ENCODE measurements around the gene OSBPL10.
A peak's percentile ranks its signal among the peaks of the same experiment; 100 is the strongest.

OSBPL10 gene

DNA sequence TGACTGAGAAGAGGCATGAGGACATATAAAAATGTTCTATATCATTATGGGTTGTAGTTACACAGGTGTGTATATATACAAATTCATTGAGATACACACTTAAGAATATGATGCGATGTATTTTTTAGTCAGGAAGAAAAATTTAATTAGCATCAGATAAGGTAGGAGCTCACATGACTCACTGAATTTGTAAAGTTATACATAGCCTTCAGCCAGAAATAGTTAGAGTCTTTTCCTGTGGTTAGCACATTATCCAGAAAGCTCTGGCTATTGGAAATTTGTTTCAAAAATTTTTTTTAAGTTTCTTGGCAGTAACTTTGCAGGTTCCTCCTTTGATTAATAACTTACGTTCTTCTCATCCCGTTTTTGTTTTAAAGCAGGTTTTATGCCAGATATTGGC is 359.7 kb downstream of the OSBPL10 start:
- no peak for TF ChIP-seq ZFP3 (CRISPR knock-in tag; IDR thresholded peaks at IDR 0.05)
- TF ChIP-seq BACH2 (CRISPR knock-in tag; IDR thresholded peaks at IDR 0.05; ENCODE audit: borderline replicate concordance), result no peak
- TF ChIP-seq OSR1 (CRISPR knock-in tag; IDR thresholded peaks at IDR 0.05), result no peak
- TF ChIP-seq ZFP30 (CRISPR knock-in tag; IDR thresholded peaks at IDR 0.05), result no peak
- TF ChIP-seq, protein P1, sequence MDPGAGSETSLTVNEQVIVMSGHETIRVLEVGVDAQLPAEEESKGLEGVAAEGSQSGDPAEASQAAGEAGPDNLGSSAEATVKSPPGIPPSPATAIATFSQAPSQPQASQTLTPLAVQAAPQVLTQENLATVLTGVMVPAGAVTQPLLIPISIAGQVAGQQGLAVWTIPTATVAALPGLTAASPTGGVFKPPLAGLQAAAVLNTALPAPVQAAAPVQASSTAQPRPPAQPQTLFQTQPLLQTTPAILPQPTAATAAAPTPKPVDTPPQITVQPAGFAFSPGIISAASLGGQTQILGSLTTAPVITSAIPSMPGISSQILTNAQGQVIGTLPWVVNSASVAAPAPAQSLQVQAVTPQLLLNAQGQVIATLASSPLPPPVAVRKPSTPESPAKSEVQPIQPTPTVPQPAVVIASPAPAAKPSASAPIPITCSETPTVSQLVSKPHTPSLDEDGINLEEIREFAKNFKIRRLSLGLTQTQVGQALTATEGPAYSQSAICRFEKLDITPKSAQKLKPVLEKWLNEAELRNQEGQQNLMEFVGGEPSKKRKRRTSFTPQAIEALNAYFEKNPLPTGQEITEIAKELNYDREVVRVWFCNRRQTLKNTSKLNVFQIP (CRISPR knock-in tag; IDR thresholded peaks at IDR 0.05; ENCODE audit: borderline replicate concordance, low read depth), result no peak
- 0 out of 3 replicates have a peak, but pooled peaks have one; percentile 35 for ATAC-seq

DNA sequence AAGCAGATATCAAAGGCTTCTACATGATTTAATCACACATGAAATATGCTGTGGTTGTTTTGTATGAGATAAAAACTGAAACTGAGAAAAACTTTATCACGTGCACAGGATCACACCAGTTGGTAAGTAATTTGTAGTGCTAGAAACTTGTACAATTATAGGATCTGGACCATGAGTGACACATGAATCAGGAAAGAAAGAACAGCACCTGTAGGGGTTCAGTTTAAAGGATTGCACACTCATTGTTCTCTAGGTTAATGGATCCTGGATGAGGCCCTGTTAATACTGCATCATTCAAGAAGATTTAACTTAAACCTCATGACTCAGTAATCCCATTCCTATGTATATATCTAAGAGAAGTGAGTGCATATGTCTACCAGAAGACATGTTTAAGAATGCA is 360.4 kb downstream of the OSBPL10 start:
- no peak for ATAC-seq
- TF ChIP-seq ZFP3 (CRISPR knock-in tag; IDR thresholded peaks at IDR 0.05), result no peak
- no peak for TF ChIP-seq ISL1 (CRISPR knock-in tag; IDR thresholded peaks at IDR 0.05)
- TF ChIP-seq ZNF8 (CRISPR knock-in tag; IDR thresholded peaks at IDR 0.05), result no peak
- TF ChIP-seq, protein P2, sequence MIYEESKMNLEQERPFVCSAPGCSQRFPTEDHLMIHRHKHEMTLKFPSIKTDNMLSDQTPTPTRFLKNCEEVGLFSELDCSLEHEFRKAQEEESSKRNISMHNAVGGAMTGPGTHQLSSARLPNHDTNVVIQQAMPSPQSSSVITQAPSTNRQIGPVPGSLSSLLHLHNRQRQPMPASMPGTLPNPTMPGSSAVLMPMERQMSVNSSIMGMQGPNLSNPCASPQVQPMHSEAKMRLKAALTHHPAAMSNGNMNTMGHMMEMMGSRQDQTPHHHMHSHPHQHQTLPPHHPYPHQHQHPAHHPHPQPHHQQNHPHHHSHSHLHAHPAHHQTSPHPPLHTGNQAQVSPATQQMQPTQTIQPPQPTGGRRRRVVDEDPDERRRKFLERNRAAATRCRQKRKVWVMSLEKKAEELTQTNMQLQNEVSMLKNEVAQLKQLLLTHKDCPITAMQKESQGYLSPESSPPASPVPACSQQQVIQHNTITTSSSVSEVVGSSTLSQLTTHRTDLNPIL (CRISPR knock-in tag; IDR thresholded peaks at IDR 0.05; ENCODE audit: low read depth), result no peak
- no peak for TF ChIP-seq OSR1 (CRISPR knock-in tag; IDR thresholded peaks at IDR 0.05)
- TF ChIP-seq TOX (CRISPR knock-in tag; IDR thresholded peaks at IDR 0.05; ENCODE audit: borderline replicate concordance), result no peak
- no peak for TF ChIP-seq CSDC2 (CRISPR knock-in tag; IDR thresholded peaks at IDR 0.05)
- no peak for TF ChIP-seq ZC3H10 (CRISPR knock-in tag; IDR thresholded peaks at IDR 0.05)
- TF ChIP-seq, protein P3, sequence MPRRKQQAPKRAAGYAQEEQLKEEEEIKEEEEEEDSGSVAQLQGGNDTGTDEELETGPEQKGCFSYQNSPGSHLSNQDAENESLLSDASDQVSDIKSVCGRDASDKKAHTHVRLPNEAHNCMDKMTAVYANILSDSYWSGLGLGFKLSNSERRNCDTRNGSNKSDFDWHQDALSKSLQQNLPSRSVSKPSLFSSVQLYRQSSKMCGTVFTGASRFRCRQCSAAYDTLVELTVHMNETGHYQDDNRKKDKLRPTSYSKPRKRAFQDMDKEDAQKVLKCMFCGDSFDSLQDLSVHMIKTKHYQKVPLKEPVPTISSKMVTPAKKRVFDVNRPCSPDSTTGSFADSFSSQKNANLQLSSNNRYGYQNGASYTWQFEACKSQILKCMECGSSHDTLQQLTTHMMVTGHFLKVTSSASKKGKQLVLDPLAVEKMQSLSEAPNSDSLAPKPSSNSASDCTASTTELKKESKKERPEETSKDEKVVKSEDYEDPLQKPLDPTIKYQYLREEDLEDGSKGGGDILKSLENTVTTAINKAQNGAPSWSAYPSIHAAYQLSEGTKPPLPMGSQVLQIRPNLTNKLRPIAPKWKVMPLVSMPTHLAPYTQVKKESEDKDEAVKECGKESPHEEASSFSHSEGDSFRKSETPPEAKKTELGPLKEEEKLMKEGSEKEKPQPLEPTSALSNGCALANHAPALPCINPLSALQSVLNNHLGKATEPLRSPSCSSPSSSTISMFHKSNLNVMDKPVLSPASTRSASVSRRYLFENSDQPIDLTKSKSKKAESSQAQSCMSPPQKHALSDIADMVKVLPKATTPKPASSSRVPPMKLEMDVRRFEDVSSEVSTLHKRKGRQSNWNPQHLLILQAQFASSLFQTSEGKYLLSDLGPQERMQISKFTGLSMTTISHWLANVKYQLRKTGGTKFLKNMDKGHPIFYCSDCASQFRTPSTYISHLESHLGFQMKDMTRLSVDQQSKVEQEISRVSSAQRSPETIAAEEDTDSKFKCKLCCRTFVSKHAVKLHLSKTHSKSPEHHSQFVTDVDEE (CRISPR knock-in tag; IDR thresholded peaks at IDR 0.05), result no peak
- TF ChIP-seq, protein P1 (CRISPR knock-in tag; IDR thresholded peaks at IDR 0.05; ENCODE audit: borderline replicate concordance, low read depth), result no peak
- no peak for TF ChIP-seq GLIS3 (CRISPR knock-in tag; IDR thresholded peaks at IDR 0.05)

DNA sequence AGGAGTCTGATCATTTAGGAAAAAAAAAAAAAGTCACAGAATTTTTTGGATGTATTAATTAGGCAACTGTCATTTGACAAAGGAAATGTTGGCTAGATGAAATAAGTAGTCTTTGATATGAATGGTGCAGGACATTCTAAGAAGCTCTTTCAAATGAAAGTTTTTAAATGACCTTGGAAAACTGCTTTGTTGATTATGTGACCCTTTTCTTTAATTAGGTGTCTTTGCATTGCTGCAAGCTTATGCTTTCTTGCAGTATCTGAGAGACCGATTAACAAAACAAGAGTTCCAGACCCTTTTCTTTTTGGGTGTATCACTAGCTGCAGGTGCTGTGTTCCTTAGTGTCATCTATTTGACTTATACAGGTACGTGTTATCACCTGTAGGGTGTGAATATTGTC is 364.4 kb downstream of the OSBPL10 start:
- no peak for ATAC-seq

More for the DNA sequence above, 364.4 kb downstream of the OSBPL10 start:
- TF ChIP-seq, protein P2 (CRISPR knock-in tag; IDR thresholded peaks at IDR 0.05; ENCODE audit: low read depth), result no peak
- TF ChIP-seq, protein P3 (CRISPR knock-in tag; IDR thresholded peaks at IDR 0.05), result no peak
- TF ChIP-seq CSDC2 (CRISPR knock-in tag; IDR thresholded peaks at IDR 0.05) (no peak), RARB (CRISPR knock-in tag; IDR thresholded peaks at IDR 0.05) (no peak), ARNTL (CRISPR knock-in tag; IDR thresholded peaks at IDR 0.05; ENCODE audit: borderline replicate concordance, low read depth) (no peak), ESRRG (CRISPR knock-in tag; IDR thresholded peaks at IDR 0.05) (no peak), OSR1 (CRISPR knock-in tag; IDR thresholded peaks at IDR 0.05) (no peak), GLIS3 (CRISPR knock-in tag; IDR thresholded peaks at IDR 0.05) (no peak), ZFP30 (CRISPR knock-in tag; IDR thresholded peaks at IDR 0.05) (no peak), BACH2 (CRISPR knock-in tag; IDR thresholded peaks at IDR 0.05; ENCODE audit: borderline replicate concordance) (no peak), TCF4 (CRISPR knock-in tag; IDR thresholded peaks at IDR 0.05; ENCODE audit: borderline replicate concordance) (no peak), ISL1 (CRISPR knock-in tag; IDR thresholded peaks at IDR 0.05) (no peak), ZNF70 (CRISPR knock-in tag; IDR thresholded peaks at IDR 0.05) (no peak)
- TF ChIP-seq, protein P4, sequence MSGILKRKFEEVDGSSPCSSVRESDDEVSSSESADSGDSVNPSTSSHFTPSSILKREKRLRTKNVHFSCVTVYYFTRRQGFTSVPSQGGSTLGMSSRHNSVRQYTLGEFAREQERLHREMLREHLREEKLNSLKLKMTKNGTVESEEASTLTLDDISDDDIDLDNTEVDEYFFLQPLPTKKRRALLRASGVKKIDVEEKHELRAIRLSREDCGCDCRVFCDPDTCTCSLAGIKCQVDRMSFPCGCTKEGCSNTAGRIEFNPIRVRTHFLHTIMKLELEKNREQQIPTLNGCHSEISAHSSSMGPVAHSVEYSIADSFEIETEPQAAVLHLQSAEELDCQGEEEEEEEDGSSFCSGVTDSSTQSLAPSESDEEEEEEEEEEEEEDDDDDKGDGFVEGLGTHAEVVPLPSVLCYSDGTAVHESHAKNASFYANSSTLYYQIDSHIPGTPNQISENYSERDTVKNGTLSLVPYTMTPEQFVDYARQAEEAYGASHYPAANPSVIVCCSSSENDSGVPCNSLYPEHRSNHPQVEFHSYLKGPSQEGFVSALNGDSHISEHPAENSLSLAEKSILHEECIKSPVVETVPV (CRISPR knock-in tag; IDR thresholded peaks at IDR 0.05), result no peak

Measured in SK-N-SH treated with all-trans-retinoic acid at 6 μM for 48 hours (cell line).